ENCODE data around the gene RAB11FIP3.

The RAB11FIP3 gene

DNA sequence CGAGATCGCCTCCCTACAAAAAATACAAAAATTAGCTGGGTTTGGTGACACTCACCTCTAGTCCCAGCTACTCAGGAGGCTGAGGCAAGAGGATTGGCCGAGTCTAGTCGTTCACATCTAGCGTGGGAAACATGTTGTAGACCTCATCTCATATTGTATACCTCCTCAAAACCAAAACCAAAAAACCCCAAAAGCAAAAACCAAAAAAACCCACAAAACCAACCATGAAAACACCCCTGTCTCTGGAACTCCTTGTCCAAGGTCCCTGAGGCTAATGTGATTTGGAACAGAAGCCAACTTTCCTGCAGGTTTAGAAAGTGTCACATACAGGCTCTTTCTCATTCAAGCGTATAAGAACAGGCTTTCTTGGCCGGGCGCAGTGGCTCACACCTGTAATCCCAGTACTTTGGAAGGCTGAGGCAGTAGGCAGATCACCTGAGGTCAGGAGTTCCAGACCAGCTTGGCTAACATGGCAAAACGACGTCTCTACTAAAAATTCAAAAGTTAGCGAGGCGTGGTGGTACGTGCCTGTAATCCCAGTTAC, 29.0 kb downstream of the RAB11FIP3 start:
- H3K4me1 ChIP-seq (ENCODE audit: low read length): no peaks in the 10 kb centered on the region
- H3K27ac ChIP-seq (ENCODE audit: low read length): no peak overlapping the region
- H2AFZ ChIP-seq (ENCODE audit: low read length): no peak overlapping the region
- H3K27me3 ChIP-seq (replicated peaks; ENCODE audit: insufficient read depth, low read length): no peaks in the 10 kb centered on the region
- H3F3A ChIP-seq (ENCODE audit: insufficient read depth, low read length): no peaks in the 10 kb centered on the region
- no peak overlapping the region for H3K4me2 ChIP-seq (ENCODE audit: low read depth, low read length)
- no peaks in the 10 kb centered on the region for H4K20me1 ChIP-seq (ENCODE audit: insufficient read depth, low read length)
- no peaks in the 10 kb centered on the region for H3K9me3 ChIP-seq (replicated peaks; ENCODE audit: insufficient read depth, low read length)
- no peaks in the 10 kb centered on the region for H3K9me2 ChIP-seq (replicated peaks; ENCODE audit: insufficient read depth, low read length)
- TF ChIP-seq, protein P1, sequence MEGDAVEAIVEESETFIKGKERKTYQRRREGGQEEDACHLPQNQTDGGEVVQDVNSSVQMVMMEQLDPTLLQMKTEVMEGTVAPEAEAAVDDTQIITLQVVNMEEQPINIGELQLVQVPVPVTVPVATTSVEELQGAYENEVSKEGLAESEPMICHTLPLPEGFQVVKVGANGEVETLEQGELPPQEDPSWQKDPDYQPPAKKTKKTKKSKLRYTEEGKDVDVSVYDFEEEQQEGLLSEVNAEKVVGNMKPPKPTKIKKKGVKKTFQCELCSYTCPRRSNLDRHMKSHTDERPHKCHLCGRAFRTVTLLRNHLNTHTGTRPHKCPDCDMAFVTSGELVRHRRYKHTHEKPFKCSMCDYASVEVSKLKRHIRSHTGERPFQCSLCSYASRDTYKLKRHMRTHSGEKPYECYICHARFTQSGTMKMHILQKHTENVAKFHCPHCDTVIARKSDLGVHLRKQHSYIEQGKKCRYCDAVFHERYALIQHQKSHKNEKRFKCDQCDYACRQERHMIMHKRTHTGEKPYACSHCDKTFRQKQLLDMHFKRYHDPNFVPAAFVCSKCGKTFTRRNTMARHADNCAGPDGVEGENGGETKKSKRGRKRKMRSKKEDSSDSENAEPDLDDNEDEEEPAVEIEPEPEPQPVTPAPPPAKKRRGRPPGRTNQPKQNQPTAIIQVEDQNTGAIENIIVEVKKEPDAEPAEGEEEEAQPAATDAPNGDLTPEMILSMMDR (IDR thresholded peaks at IDR 0.05; ENCODE audit: low read length): no peak
- no peak for TF ChIP-seq EZH2phosphoT487 (IDR thresholded peaks at IDR 0.05; ENCODE audit: low read length)
- TF ChIP-seq EZH2 (optimal IDR thresholded peaks at IDR 0.05; ENCODE audit: low read depth, low read length): no peak
- no peaks in the 10 kb centered on the region for H3K79me2 ChIP-seq (ENCODE audit: low read length)
- no peak for DNase-seq
- H3K9ac ChIP-seq (ENCODE audit: low read length): no peak overlapping the region
- no peak overlapping the region for H3K4me3 ChIP-seq (ENCODE audit: low read length)
- no peaks in the 10 kb centered on the region for H3K36me3 ChIP-seq (replicated peaks; ENCODE audit: insufficient read depth, low read length)

DNA sequence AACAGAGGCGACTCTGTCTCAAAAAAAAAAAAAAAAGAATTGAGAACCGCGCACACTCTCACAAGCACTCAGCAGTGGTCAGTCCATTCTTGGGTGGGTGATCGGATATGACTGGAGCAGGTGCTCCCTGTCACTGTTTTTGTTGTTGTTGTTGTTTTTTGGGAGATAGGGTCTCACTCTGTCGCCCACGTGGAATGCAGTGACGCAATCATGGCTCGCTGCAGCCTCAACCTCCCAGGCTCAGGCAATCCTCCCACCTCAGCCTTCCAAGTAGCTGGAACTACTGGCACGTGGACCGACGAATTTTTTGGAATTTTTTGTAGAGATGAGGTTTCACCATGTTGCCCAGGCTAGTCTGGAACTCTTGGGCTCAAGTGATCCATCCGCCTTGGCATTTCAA, 30.0 kb downstream of the RAB11FIP3 start:
- TF ChIP-seq EZH2 (optimal IDR thresholded peaks at IDR 0.05; ENCODE audit: low read depth, low read length) (no peak), EZH2phosphoT487 (IDR thresholded peaks at IDR 0.05; ENCODE audit: low read length) (no peak)
- TF ChIP-seq, protein P1 (IDR thresholded peaks at IDR 0.05; ENCODE audit: low read length): no peak
- H3K36me3 ChIP-seq (replicated peaks; ENCODE audit: insufficient read depth, low read length): no peaks in the 10 kb centered on the region
- H3K9me3 ChIP-seq (replicated peaks; ENCODE audit: insufficient read depth, low read length): no peaks in the 10 kb centered on the region
- no peaks in the 10 kb centered on the region for H4K20me1 ChIP-seq (ENCODE audit: insufficient read depth, low read length)
- no peak overlapping the region for H3K4me2 ChIP-seq (ENCODE audit: low read depth, low read length)
- no peaks in the 10 kb centered on the region for H3K27me3 ChIP-seq (replicated peaks; ENCODE audit: insufficient read depth, low read length)
- no peak overlapping the region for H3K27ac ChIP-seq (ENCODE audit: low read length)
- no peak overlapping the region for H3K9ac ChIP-seq (ENCODE audit: low read length)
- H3K9me2 ChIP-seq (replicated peaks; ENCODE audit: insufficient read depth, low read length): no peaks in the 10 kb centered on the region
- no peaks in the 10 kb centered on the region for H3F3A ChIP-seq (ENCODE audit: insufficient read depth, low read length)
- no peak for DNase-seq
- H3K4me1 ChIP-seq (ENCODE audit: low read length): no peaks in the 10 kb centered on the region
- no peaks in the 10 kb centered on the region for H3K79me2 ChIP-seq (ENCODE audit: low read length)
- no peak overlapping the region for H3K4me3 ChIP-seq (ENCODE audit: low read length)
- no peak overlapping the region for H2AFZ ChIP-seq (ENCODE audit: low read length)

- DNase-seq: no peak
- no peak overlapping the region for H3K27ac ChIP-seq (ENCODE audit: low read length)
- H3F3A ChIP-seq (ENCODE audit: insufficient read depth, low read length): no peaks in the 10 kb centered on the region
- no peak overlapping the region for H2AFZ ChIP-seq (ENCODE audit: low read length)
- no peaks in the 10 kb centered on the region for H3K4me1 ChIP-seq (ENCODE audit: low read length)
- H3K79me2 ChIP-seq (ENCODE audit: low read length): no peaks in the 10 kb centered on the region
- H3K27me3 ChIP-seq (replicated peaks; ENCODE audit: insufficient read depth, low read length): no peaks in the 10 kb centered on the region
- TF ChIP-seq, protein P1 (IDR thresholded peaks at IDR 0.05; ENCODE audit: low read length): no peak
- TF ChIP-seq EZH2 (optimal IDR thresholded peaks at IDR 0.05; ENCODE audit: low read depth, low read length) (no peak), EZH2phosphoT487 (IDR thresholded peaks at IDR 0.05; ENCODE audit: low read length) (no peak)
- H3K4me3 ChIP-seq (ENCODE audit: low read length): no peak overlapping the region
- no peaks in the 10 kb centered on the region for H4K20me1 ChIP-seq (ENCODE audit: insufficient read depth, low read length)
- H3K9me3 ChIP-seq (replicated peaks; ENCODE audit: insufficient read depth, low read length): no peaks in the 10 kb centered on the region
- H3K36me3 ChIP-seq (replicated peaks; ENCODE audit: insufficient read depth, low read length): no peaks in the 10 kb centered on the region
- no peaks in the 10 kb centered on the region for H3K9me2 ChIP-seq (replicated peaks; ENCODE audit: insufficient read depth, low read length)
- no peak overlapping the region for H3K9ac ChIP-seq (ENCODE audit: low read length)
- H3K4me2 ChIP-seq (ENCODE audit: low read depth, low read length): no peak overlapping the region
Measured at GRCh38 chr16:456891-457483, 31.5 kb downstream of the RAB11FIP3 start.
